Tongue (tissue), 2 donors: ENCODE results near the gene CCDC70. TPM values are rescaled to one million over a fixed set of nuclear protein-coding genes. Genes with fewer than 3 reads are reported as not detected.

ENCODE experiments used
- DNase-seq: peaks from one replicate; pipeline ENCODE4 v3.0.0-alpha.2; 2015
- total RNA-seq: library from RNA; depleted of rRNA; stranded (reverse); fragments of >200 nt; gene quantifications from one replicate; pipeline ENCODE4 v1.2.3, GENCODE V29; 2014

CCDC70 gene
- total RNA-seq, 1 donor from 2014 or later, result not detected

DNA sequence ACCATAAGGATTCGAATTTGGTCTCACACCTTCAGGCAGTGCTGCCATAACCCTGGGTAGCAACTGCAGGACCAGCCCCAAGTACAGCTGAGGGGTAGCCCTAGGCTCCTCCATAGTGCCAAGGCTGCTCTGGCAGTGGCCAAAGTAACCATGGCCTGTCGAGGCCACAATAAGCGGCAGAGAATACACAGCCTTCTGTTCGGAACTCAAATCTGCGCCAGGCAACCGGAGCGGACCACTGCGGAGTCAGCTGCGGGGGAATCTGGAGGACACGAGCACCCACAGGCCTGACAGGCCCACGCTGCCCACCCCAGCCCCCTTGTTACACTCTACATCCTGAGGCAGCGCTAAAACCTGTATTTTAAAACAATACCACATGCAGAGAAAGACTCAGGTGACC lies 48.7 kb downstream of the CCDC70 start:
- DNase-seq, result no peak

GRCh38 chr13:51912091-51912490 lies 50.3 kb downstream of the CCDC70 start:
- DNase-seq, result peak; percentile 20

DNA sequence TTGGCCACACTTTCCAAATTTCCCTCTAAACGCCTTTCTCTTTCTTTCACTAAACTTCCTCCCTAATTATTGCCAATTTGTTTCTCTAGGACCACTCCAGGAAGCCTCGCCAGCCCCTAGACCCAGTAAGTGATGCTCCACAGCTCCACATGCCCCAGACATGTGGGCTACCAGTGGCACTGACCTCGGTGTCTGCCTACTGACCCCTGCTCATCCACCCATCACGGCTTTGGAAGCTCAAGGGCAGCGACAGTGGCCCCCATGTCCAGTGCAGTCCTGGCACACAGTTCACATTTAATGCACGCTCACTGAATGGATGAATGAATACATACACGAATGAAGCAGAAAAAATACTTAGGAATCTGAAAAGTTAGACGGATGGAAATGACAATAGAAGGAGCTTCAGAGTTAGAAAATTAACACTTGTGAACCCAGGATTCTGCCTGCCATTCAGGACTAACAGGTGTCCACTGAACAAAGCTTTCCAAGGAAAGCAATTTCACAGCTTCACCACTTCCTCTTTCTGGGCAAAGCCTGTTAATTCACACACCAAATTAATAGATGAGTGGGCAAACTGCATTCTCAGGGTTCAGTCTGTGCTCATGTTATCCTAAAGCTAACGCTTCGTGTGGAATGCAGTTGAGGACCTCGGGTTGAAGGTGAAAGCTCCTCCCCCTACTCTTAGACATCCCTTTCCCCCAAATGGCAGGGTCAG lies 50.9 kb downstream of the CCDC70 start:
- DNase-seq, result no peak

DNA sequence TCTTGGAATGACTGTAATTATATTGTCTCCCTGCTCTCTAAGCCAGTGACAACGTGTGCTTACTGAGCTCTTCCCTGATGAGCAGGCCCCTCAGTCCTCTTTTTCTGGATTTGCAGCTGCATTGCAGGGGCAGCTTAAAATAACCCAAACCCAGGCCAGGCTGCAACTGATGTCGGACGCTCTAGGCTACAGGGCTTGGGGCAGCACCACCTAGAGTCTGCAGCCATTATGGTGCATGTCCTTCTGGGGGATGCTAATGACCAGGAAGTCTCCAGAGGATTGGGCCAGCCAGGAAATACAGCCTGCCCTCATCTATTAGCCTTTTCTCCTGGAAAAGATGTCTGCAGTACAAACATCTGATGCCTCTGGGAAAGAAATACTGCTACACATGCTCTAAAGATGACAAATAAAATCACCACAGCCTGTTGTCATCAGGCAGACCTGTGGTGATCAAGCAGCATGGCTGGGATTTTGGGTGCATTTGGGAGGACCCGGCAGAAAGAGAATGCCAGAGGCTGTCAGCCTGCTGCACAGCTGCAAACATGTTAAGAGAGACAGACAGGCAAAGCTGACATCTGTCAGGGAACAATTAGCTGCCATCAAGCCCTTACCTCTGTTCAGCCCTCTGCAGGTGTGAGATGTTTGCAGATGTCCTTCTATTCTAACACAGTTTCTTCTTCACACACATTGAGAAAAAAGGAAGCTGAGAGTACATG lies 51.8 kb downstream of the CCDC70 start:
- peak; percentile 30 for DNase-seq

GRCh38 chr13:51914137-51914493 lies 52.3 kb downstream of the CCDC70 start:
- DNase-seq, result no peak

Other genes starting within 250 kb of the CCDC70 start
- gene DHRS12, start 57.8 kb upstream of the CCDC70 start, total RNA-seq, result 10.2 TPM
- not detected for gene TMEM272, start 16.8 kb upstream of the CCDC70 start, total RNA-seq
- 5.5 TPM for gene ATP7B, start 149.5 kb downstream of the CCDC70 start, total RNA-seq
- gene ALG11, start 150.4 kb downstream of the CCDC70 start, total RNA-seq, result 31.7 TPM
- gene UTP14C, start 162.7 kb downstream of the CCDC70 start, total RNA-seq, result 29.5 TPM